H1 (cell line): ENCODE data around the gene RASSF5. TPM values are rescaled to one million over a fixed set of nuclear protein-coding genes. Genes with fewer than 3 reads are reported as not detected.
"Not testable (repeated sequence)": the region's sequence is repeated elsewhere in the genome, so short reads cannot be mapped to it uniquely, and the experiment has no call there.

Experiments
- CTCF ChIA-PET: fragments of 300-600 bp; sonication (Branson Sonifier 250); formaldehyde crosslinking; loops from one replicate; lab custom pipeline; 2021; ENCODE audit not compliant: partially characterized antibody; lab: Charles Lee
- POLR2A ChIA-PET: fragments of 300-600 bp; sonication (Branson Sonifier 250); formaldehyde crosslinking; loops from one replicate; lab custom pipeline; 2021; ENCODE audit warnings: inconsistent platforms; ENCODE audit not compliant: partially characterized antibody; lab: Charles Lee
- DNase-seq, 2 experiments: peaks; one replicate each; pipeline versions ENCODE4 v3.0.0 to v3.0.0-alpha.2; 2010 to 2022; ENCODE audit warnings: low spot score in 2 of 2, low read depth in 1 of 2, mixed read lengths in 1 of 2
- FAIRE-seq: peaks from 2 replicates; lab custom pipeline; 2011; peaks lifted over from hg19 to GRCh38; lab: Jason Lieb, UNC
- H2AFZ ChIP-seq: 2 replicates; pipeline ENCODE4 v1.8.1; 2012; ENCODE audit warnings: low read length, inconsistent platforms
- H2AK5ac ChIP-seq: 2 replicates; pipeline ENCODE4 v1.6.1; 2013; ENCODE audit warnings: low read depth, low read length
- H2BK120ac ChIP-seq: replicated peaks from 2 replicates; pipeline ENCODE3; 2013; ENCODE audit warnings: low read depth, low read length, inconsistent platforms
- H2BK12ac ChIP-seq: 2 replicates; pipeline ENCODE4 v1.6.1; 2013; ENCODE audit warnings: low read depth, low read length
- H2BK15ac ChIP-seq: 2 replicates; pipeline ENCODE4 v1.6.1; 2013; ENCODE audit warnings: low read length
- H2BK20ac ChIP-seq: 2 replicates; pipeline ENCODE4 v1.6.1; 2013; ENCODE audit warnings: low read length
- H2BK5ac ChIP-seq: 2 replicates; pipeline ENCODE4 v1.6.1; 2013; ENCODE audit warnings: low read depth, low read length
- H3K14ac ChIP-seq: 2 replicates; pipeline ENCODE4 v1.6.1; 2013; ENCODE audit warnings: inconsistent platforms; ENCODE audit not compliant: insufficient read length
- H3K18ac ChIP-seq: 2 replicates; pipeline ENCODE4 v1.6.1; 2013; ENCODE audit warnings: low read length; ENCODE audit errors: extremely low read depth
- H3K23ac ChIP-seq: 2 replicates; pipeline ENCODE4 v1.6.1; 2013; ENCODE audit warnings: inconsistent platforms; ENCODE audit not compliant: insufficient read length
- H3K23me2 ChIP-seq: 2 replicates; pipeline ENCODE4 v1.6.1; 2013; ENCODE audit warnings: low read depth, low read length
- H3K27ac ChIP-seq: 2 replicates; pipeline ENCODE4 v1.6.1; 2011; ENCODE audit warnings: low read depth, low read length, inconsistent platforms
- H3K27me3 ChIP-seq, 4 experiments: replicated peaks in 1 of 4; 1 replicate in 1 of 4; 2 replicates in 3 of 4; pipeline versions ENCODE4 v1.6.1 to v1.8.1; 2011 to 2013; ENCODE audit warnings: low read length in 3 of 4, mild to moderate bottlenecking in 3 of 4, inconsistent platforms in 2 of 4, mixed read lengths in 2 of 4, moderate library complexity in 1 of 4; ENCODE audit not compliant: control insufficient read depth in 3 of 4, insufficient read depth in 3 of 4; ENCODE audit errors: extremely low read depth in 1 of 4
- H3K36me3 ChIP-seq, 4 experiments: 2 replicates each; pipeline versions ENCODE4 v1.6.1 to v1.8.1; 2011 to 2013; ENCODE audit warnings: mild to moderate bottlenecking in 4 of 4, low read length in 3 of 4, moderate library complexity in 2 of 4, control low read depth in 1 of 4, inconsistent platforms in 1 of 4; ENCODE audit not compliant: insufficient read depth in 4 of 4, control insufficient read depth in 2 of 4
- H3K4ac ChIP-seq: replicated peaks from 2 replicates; pipeline ENCODE3; 2013; ENCODE audit warnings: low read length, low read depth, mixed read lengths, inconsistent platforms; ENCODE audit not compliant: insufficient read length
- H3K4me1 ChIP-seq, 4 experiments: replicated peaks in 1 of 4; 1 replicate in 1 of 4; 2 replicates in 3 of 4; pipeline versions ENCODE4 v1.6.1 to v1.8.1; 2011 to 2013; ENCODE audit warnings: low read length in 3 of 4, inconsistent platforms in 2 of 4, mixed read lengths in 1 of 4; ENCODE audit not compliant: insufficient read depth in 4 of 4, control insufficient read depth in 3 of 4
- H3K4me2 ChIP-seq, 2 experiments: 2 replicates each; pipeline versions ENCODE4 v1.6.1 to v1.8.1; 2011 to 2013; ENCODE audit warnings: low read depth in 2 of 2, low read length in 2 of 2, control low read depth in 1 of 2, inconsistent platforms in 1 of 2, mild to moderate bottlenecking in 1 of 2; ENCODE audit not compliant: insufficient read depth in 1 of 2
- H3K4me3 ChIP-seq, 4 experiments: fragments of 200-600, 300-600 bp in 1 of 4; sonication (generic), shearing (Covaris generic), sonication (Bioruptor Twin) in 1 of 4; 2 replicates each; pipeline versions ENCODE4 v1.5.1 to v1.8.1; 2011 to 2016; ENCODE audit warnings: low read length in 4 of 4, low read depth in 3 of 4, control low read depth in 2 of 4, inconsistent platforms in 2 of 4, mild to moderate bottlenecking in 2 of 4, mixed read lengths in 1 of 4, moderate library complexity in 1 of 4; ENCODE audit not compliant: insufficient read depth in 2 of 4; ENCODE audit errors: extremely low read depth in 1 of 4
- H3K56ac ChIP-seq: replicated peaks from 2 replicates; pipeline ENCODE3; 2013; ENCODE audit warnings: low read depth, mild to moderate bottlenecking, mixed read lengths, low read length, inconsistent platforms; ENCODE audit not compliant: insufficient read length
- H3K79me1 ChIP-seq: 2 replicates; pipeline ENCODE4 v1.6.1; 2013; ENCODE audit warnings: low read depth, low read length, control low read depth
- H3K79me2 ChIP-seq, 2 experiments: 2 replicates each; pipeline versions ENCODE4 v1.6.1 to v1.8.1; 2012 to 2013; ENCODE audit warnings: low read length in 2 of 2, mild to moderate bottlenecking in 2 of 2, inconsistent platforms in 1 of 2; ENCODE audit not compliant: insufficient read depth in 2 of 2, control insufficient read depth in 1 of 2
- H3K9ac ChIP-seq, 4 experiments: replicated peaks in 1 of 4; 1 replicate in 1 of 4; 2 replicates in 3 of 4; pipeline versions ENCODE4 v1.6.1 to v1.8.1; 2011 to 2013; ENCODE audit warnings: low read depth in 3 of 4, low read length in 3 of 4, control low read depth in 2 of 4, mild to moderate bottlenecking in 2 of 4, moderate library complexity in 2 of 4, inconsistent platforms in 1 of 4; ENCODE audit errors: extremely low read depth in 1 of 4
- H3K9me3 ChIP-seq, 2 experiments: 2 replicates each; pipeline versions ENCODE4 v1.6.1 to v1.8.1; 2012 to 2013; ENCODE audit warnings: mild to moderate bottlenecking in 2 of 2, moderate library complexity in 2 of 2, control low read depth in 1 of 2, inconsistent platforms in 1 of 2, low read depth in 1 of 2, low read length in 1 of 2, mixed read lengths in 1 of 2; ENCODE audit not compliant: insufficient read depth in 2 of 2
- H4K20me1 ChIP-seq, 2 experiments: replicated peaks in 1 of 2; 2 replicates each; pipeline versions ENCODE3 to v1.8.1; 2011 to 2013; ENCODE audit warnings: inconsistent platforms in 2 of 2, low read length in 2 of 2, mild to moderate bottlenecking in 1 of 2; ENCODE audit not compliant: insufficient read depth in 2 of 2, control insufficient read depth in 1 of 2
- H4K5ac ChIP-seq: 2 replicates; pipeline ENCODE4 v1.6.1; 2013; ENCODE audit warnings: low read length, low read depth, mixed read lengths, inconsistent platforms; ENCODE audit not compliant: insufficient read length
- H4K8ac ChIP-seq: 2 replicates; pipeline ENCODE4 v1.8.0; 2013; ENCODE audit warnings: mild to moderate bottlenecking, moderate library complexity, low read length, inconsistent platforms; ENCODE audit not compliant: insufficient read depth; ENCODE audit errors: extremely low read depth
- H4K91ac ChIP-seq: replicated peaks from 2 replicates; pipeline ENCODE3; 2013; ENCODE audit warnings: low read length, mixed read lengths, inconsistent platforms; ENCODE audit not compliant: insufficient read length
- WGBS, 2 experiments: shearing (Covaris generic) in 1 of 2; methylation state at CpG; one replicate each; pipeline versions ENCODE4 v1.1.6 to v1.1.7; 2013 to 2015; ENCODE audit warnings: low lambda C conversion rate in 2 of 2, mixed read lengths in 2 of 2, inconsistent platforms in 1 of 2, low coverage in 1 of 2, missing lambda C conversion rate in 1 of 2; ENCODE audit not compliant: insufficient replicate concordance in 2 of 2, insufficient coverage in 1 of 2, insufficient read length in 1 of 2; ENCODE audit errors: extremely low coverage in 1 of 2, missing lambda C conversion rate in 1 of 2; 5-methylcytosine and 5-hydroxymethylcytosine counted together
- polyA plus RNA-seq, 7 experiments: library from polyadenylated mRNA; depleted of rRNA in 3 of 7; stranded (reverse) in 5 of 7; unstranded in 2 of 7; fragments of >200 nt in 5 of 7; fragments of 200-250 nt in 2 of 7; gene quantifications; 1 replicate in 5 of 7; 2 replicates in 1 of 7; 4 replicates in 1 of 7; pipeline versions ENCODE4 v1.2.1 to v1.2.3, GENCODE V29; 2011 to 2013; ENCODE audit warnings: missing spikeins in 2 of 7, mixed read lengths in 2 of 7
- total RNA-seq: library from RNA; stranded (reverse); fragmentation: NEBNext Ultra II Directional; extraction: Animal tissue kit (Norgen Biotek cat#: 25700); gene quantifications from 2 replicates; pipeline ENCODE4 v1.2.1, GENCODE V29; 2021

Gene RASSF5
- total and polyA plus RNA-seq, 2 of the 8 experiments (the other 6 are each of a cell fraction or from before 2014, with no cell fraction given), result 0.82 to 1.8 TPM

- H3K27ac ChIP-seq, FAIRE-seq, H3K23ac ChIP-seq: not testable (repeated sequence)
These were observed 73.8 kb downstream of the RASSF5 start for GRCh38 chr1:206581114-206581497.

More at GRCh38 chr1:206581114-206581497, 73.8 kb downstream of the RASSF5 start:
- H2BK20ac ChIP-seq, H4K5ac ChIP-seq, H3K79me1 ChIP-seq, H3K36me3 ChIP-seq, H4K8ac ChIP-seq, H3K79me2 ChIP-seq, H3K9ac ChIP-seq, H3K27me3 ChIP-seq, H3K4me3 ChIP-seq, H2AK5ac ChIP-seq, H3K4ac ChIP-seq, H3K56ac ChIP-seq, H2BK5ac ChIP-seq, H3K4me1 ChIP-seq, H3K9me3 ChIP-seq, H2AFZ ChIP-seq, H2BK15ac ChIP-seq, H2BK120ac ChIP-seq, H3K23me2 ChIP-seq, DNase-seq, H3K4me2 ChIP-seq, H3K18ac ChIP-seq, H2BK12ac ChIP-seq, H4K91ac ChIP-seq, H4K20me1 ChIP-seq, H3K14ac ChIP-seq: not testable (repeated sequence)
- ChIA-PET CTCF (interaction anchor here (0.6 to 16.9 kb wide), 20 partner anchors 11 to 938 kb away, joined by 3 to 298 read pairs (median 4); partner anchors contain the start of genes EIF2D, IKBKE and RASSF5), POLR2A (interaction anchor here (0.7 to 1.0 kb wide), 2 partner anchors 15 to 36 kb away, joined by 3 to 4 read pairs; no protein-coding TSS in a partner anchor)
- 85% methylated on average over 7 of the region's 7 CpGs; no CpG with 5 or more reads in 1 of the 2 experiments for WGBS, 2 experiments
